IPS DF 4.7 (cell line): ENCODE measurements around the gene NRP1.
"Not testable (repeated sequence)": the region's sequence is repeated elsewhere in the genome, so short reads cannot be mapped to it uniquely, and the experiment has no call there.

Experiments
- DNase-seq: peaks from one replicate; pipeline ENCODE4 v3.0.0-alpha.2; 2013; ENCODE audit warnings: low spot score; ENCODE audit errors: extremely low read depth

NRP1 gene

GRCh38 chr10:33321516-33321915, 13.0 kb downstream of the NRP1 start:
- no peak for DNase-seq

GRCh38 chr10:33320288-33320687, 14.2 kb downstream of the NRP1 start:
- no peak for DNase-seq

GRCh38 chr10:33315891-33316290, 18.6 kb downstream of the NRP1 start:
- no peak for DNase-seq

GRCh38 chr10:33314811-33315561, 19.5 kb downstream of the NRP1 start:
- DNase-seq = no peak

- DNase-seq = no peak
Measured at GRCh38 chr10:33311640-33312039, 22.8 kb downstream of the NRP1 start.

- DNase-seq = no peak
Measured at GRCh38 chr10:33310853-33311252, 23.6 kb downstream of the NRP1 start.

GRCh38 chr10:33309406-33309805, 25.1 kb downstream of the NRP1 start:
- no peak for DNase-seq

GRCh38 chr10:33307835-33308234, 26.6 kb downstream of the NRP1 start:
- no peak for DNase-seq

GRCh38 chr10:33306701-33307519, 27.6 kb downstream of the NRP1 start:
- DNase-seq = no peak

- no peak for DNase-seq
Measured at GRCh38 chr10:33306126-33306525, 28.3 kb downstream of the NRP1 start.

GRCh38 chr10:33304423-33305225, 29.8 kb downstream of the NRP1 start:
- DNase-seq = no peak

- no peak for DNase-seq
Measured at GRCh38 chr10:33303988-33304387, 30.5 kb downstream of the NRP1 start.

GRCh38 chr10:33302208-33302829, 32.1 kb downstream of the NRP1 start:
- DNase-seq = no peak

- DNase-seq = no peak
Measured at GRCh38 chr10:33301097-33301789, 33.2 kb downstream of the NRP1 start.

- DNase-seq = not testable (repeated sequence)
Measured at GRCh38 chr10:33300544-33300943, 33.9 kb downstream of the NRP1 start.

- no peak for DNase-seq
Measured at GRCh38 chr10:33298893-33299292, 35.6 kb downstream of the NRP1 start.

GRCh38 chr10:33298110-33298509, 36.4 kb downstream of the NRP1 start:
- no peak for DNase-seq

- DNase-seq = no peak
Measured at GRCh38 chr10:33295851-33296250, 38.6 kb downstream of the NRP1 start.

GRCh38 chr10:33293531-33294170, 40.8 kb downstream of the NRP1 start:
- DNase-seq = no peak

- DNase-seq = no peak
Measured at GRCh38 chr10:33293076-33293475, 41.4 kb downstream of the NRP1 start.
